Spinal cord (tissue), 10 donors: Measurements from ENCODE around the gene SLC25A1. TPM values are rescaled to one million over a fixed set of nuclear protein-coding genes. Genes with fewer than 3 reads are reported as not detected.

Experiments
- DNase-seq, 6 donors: peaks; one replicate each; pipeline versions ENCODE4 v3.0.0 to v3.0.0-alpha.2; 2013 to 2015; ENCODE audit warnings: low spot score in 6 of 6, low read depth in 4 of 6
- H3K27ac ChIP-seq: one replicate; pipeline ENCODE4 v1.5.1; 2013; ENCODE audit warnings: low read depth, low read length, control low read depth
- H3K27me3 ChIP-seq: one replicate; pipeline ENCODE4 v1.6.1; 2013; ENCODE audit warnings: low read length; ENCODE audit not compliant: control insufficient read depth, insufficient read depth
- H3K36me3 ChIP-seq: one replicate; pipeline ENCODE4 v1.6.1; 2013; ENCODE audit warnings: low read length; ENCODE audit not compliant: control insufficient read depth, insufficient read depth
- H3K4me1 ChIP-seq: one replicate; pipeline ENCODE4 v1.6.1; 2013; ENCODE audit warnings: low read length; ENCODE audit not compliant: control insufficient read depth, insufficient read depth
- H3K4me3 ChIP-seq: one replicate; pipeline ENCODE4 v1.5.1; 2013; ENCODE audit warnings: low read depth, low read length, control low read depth
- H3K9me3 ChIP-seq: one replicate; pipeline ENCODE4 v1.6.1; 2013; ENCODE audit warnings: low read length; ENCODE audit not compliant: control insufficient read depth, insufficient read depth
- WGBS: methylation state at CpG from one replicate; pipeline ENCODE4 v1.1.5; 2013; ENCODE audit warnings: missing lambda C conversion rate; ENCODE audit not compliant: insufficient coverage; 5-methylcytosine and 5-hydroxymethylcytosine counted together
- polyA plus RNA-seq, 2 donors: library from polyadenylated mRNA; unstranded; fragments of 120-200 nt; gene quantifications; one replicate each; pipeline ENCODE4 v1.2.1, GENCODE V29; 2013; ENCODE audit not compliant: insufficient read length in 2 of 2
- total RNA-seq, 2 donors: library from RNA; depleted of rRNA in 1 of 2; stranded (reverse); fragments of 120-200 nt in 1 of 2; fragments of >200 nt in 1 of 2; gene quantifications; one replicate each; pipeline versions ENCODE4 v1.2.3 to v1.2.4, GENCODE V29; 2013 to 2014
- donor health status: healthy.

SLC25A1 gene
- total and polyA plus RNA-seq, 4 donors = 31.4 to 107 (median 82.7) TPM

DNA sequence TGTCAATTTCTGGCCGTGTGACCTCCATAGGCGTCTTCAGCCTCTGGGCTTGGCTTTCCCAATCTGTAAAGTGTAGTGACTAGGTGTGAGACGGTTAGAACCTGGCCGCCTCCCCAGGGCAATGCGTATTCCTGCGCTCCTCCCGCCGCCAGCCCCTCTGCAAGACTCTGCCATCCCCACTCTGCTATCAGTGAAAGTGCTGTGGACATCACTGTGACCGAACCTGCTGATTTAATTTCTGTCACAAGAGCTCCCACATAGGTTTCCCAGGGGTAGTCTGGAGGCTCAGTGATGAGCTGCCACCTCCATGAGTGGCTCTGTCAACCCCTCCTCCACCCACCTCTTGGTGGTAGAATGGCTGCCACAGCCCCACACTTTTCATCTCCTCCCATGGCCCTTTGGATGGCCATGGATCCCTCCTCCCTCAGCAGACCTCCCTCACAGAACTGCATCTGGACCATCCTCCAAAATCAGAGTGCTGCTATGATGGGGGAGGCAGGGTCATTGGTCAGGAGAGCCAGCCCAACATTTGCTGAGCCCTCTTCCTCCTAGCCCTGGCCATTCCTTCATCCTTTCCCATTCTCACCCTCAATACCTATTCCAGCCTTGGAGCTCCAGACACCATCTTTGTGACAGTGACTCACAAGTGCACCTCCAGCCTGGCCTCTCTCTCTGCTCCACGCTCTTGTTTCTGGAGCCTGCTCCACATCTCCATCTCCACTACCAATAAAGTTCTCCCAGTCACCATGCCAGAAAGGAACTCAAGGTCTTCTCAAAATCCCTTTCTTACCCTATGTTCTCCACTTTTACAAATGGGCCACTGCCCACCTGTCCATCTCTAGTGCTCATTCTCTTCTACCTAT lies 27.0 kb downstream of the SLC25A1 start:
- 51% methylated on average over 10 of the region's 10 CpGs for WGBS
- Histone ChIP-seq H3K4me1 (peaks cover 5% of the 10 kb centered on the region), H3K9me3 (no peaks in the 10 kb centered on the region), H3K27me3 (peaks cover 62% of the 10 kb centered on the region), H3K36me3 (no peaks in the 10 kb centered on the region), H3K27ac (no peak overlapping the region), H3K4me3 (no peak overlapping the region)
- no peak for DNase-seq

DNA sequence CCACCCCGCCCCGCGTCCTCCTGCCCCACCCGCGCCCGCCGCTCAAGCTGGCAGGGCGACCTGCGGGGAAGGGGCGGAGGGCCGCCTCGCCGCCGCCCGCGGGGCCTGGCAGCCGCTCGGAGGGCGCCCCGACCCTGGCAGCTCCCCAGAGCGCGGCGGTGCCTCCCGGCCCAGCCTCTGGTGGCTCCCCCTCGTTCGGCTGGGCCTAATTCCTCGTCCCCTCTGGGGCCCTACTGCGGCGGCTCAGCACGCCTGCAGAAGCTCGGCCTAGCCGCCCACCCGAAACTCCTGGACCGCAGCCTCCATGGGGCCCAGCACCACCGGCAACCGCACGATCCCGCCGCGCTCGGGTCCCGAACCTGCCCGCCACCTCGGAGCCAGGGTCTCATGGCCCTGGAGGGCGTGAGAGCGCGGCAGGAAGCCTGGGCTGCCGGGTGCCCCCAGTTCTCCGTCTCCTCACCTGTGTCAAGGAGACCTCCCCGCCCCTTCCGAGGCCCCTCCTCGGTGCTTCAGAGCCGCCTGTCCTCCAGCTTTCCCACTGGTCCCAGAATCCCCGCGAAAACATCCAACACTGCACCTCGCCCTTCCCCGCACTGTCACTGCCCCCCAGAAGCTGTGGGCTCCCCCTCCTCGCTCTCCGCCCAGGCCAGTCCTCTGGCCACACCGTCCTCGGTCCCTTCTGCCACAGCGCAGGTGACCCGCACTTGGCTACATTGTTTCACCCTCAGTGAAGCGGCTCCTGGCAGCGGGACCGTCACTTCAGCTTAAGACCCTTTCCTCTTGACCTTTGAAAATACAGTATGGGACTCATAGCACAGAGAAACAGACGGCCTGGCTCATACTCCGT lies 27.8 kb downstream of the SLC25A1 start:
- Histone ChIP-seq H3K9me3 (no peaks in the 10 kb centered on the region), H3K27ac (no peak overlapping the region), H3K36me3 (no peaks in the 10 kb centered on the region), H3K4me1 (peaks cover 5% of the 10 kb centered on the region), H3K27me3 (peaks cover 62% of the 10 kb centered on the region), H3K4me3 (no peak overlapping the region)
- 5% methylated on average over 64 of the region's 68 CpGs for WGBS
- DNase-seq = no peak

DNA sequence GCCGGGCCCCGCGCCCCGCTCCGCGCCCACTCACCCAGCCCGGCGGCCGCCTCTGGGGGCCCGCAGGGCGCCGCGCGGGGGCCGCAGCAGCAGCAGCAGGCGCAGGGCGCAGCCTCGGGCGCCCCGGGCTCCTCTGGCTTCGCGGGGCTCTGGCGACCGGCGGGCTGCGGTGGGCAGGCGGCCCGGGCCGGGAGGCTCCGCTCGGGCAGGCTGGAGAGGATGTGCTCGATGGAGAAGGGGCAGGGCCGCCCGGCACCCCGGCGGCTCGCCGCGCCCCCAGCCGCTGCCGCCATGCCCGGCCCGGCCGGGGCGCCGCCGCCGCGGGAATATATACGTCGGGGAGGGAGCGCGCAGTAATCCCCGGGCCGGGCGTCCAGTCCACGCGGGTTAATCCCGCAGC lies 28.5 kb downstream of the SLC25A1 start, which contains the start of gene GSC2:
TSS of gene GSC2 (minus strand) at position 302 of the 400 bp plus-strand sequence. CDS start at position 293, 9 bp downstream.
- Histone ChIP-seq H3K4me3 (no peak within 1 kb of the TSS), H3K9me3 (no peaks in the 10 kb centered on the region), H3K27me3 (peaks cover 59% of the 10 kb centered on the region), H3K27ac (no peak within 1 kb of the TSS), H3K4me1 (peaks cover 5% of the 10 kb centered on the region), H3K36me3 (no peaks in the 10 kb centered on the region)
- no peak for DNase-seq
- WGBS = under 1% methylated on average over 59 of the region's 59 CpGs

DNA sequence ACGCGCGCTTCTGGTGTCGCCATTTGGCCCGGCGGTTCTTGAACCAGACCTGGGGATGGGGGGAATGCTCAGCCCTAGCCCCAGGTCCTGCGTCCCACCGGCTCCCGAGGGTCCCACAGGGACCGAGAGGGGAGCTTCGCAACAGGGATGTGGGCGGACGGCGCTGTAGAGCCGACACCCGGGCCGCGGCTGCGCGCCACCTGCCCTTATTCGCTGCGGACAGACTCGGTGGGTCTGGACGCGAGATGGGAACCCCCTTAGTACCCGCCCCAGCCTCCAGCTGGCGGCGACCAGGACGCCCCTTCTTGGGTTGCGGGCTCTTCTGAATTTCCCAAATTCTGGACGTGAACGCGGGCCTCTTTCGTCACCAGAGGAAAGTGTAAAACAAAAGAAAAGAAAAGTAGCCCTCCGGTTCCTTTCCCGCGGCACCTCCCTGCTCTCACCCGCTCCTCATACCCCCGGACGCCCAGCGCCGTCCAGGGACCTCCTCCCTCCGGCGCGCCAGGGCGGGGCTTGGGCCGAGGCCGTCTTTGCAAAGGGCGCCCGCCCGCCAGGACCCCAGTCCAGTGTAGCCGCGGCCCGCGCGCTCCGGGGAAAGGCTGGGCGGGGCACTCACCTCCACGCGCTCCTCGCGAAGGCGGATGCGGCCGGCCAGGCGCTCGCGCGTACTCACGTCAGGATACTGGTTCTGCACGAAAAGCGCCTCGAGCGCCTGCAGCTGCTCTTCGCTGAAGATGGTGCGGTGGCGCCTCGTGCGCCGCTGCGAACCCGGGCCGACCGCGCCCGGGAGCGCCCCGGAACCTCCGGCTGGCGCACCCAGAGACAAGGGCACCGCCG lies 29.3 kb downstream of the SLC25A1 start:
- peak in 1 of 6 donors; percentile 42 for DNase-seq
- H3K4me3 ChIP-seq = no peak overlapping the region
- peaks cover 57% of the 10 kb centered on the region for H3K27me3 ChIP-seq

DNA sequence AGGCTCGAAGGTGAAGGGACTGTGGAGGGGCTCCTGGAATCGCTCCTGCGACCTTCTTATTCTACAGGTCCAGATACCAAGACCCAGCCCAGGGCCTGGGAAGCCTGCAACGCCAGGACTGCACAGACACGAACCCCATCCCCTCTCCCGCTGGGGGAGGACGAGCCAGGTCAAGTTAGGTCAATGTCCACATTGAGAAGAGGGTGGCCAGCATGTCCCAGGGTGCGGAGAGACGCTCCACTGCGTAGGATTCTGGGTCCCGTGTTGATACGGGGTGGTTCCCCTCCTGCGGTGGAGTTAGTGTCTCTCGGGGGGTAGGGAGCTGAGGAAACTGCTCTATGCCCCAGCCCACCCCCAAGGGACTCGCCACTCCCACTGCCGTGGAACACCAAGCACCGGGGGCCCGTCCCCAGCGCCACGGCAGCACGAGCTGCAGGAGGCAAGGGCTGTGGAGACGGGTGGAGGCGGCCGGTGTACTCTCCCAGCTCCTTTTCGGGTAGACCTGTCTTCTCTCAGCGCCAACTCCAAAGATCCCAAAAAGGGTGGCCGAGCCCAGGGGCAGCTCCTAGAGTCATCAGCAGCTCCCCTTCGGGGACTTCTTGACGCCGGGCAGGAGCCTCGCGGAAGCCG lies 30.0 kb downstream of the SLC25A1 start:
- H3K27ac ChIP-seq = no peak overlapping the region
- DNase-seq = no peak
- H3K4me1 ChIP-seq = peaks cover 12% of the 10 kb centered on the region
- 43% methylated on average over 30 of the region's 33 CpGs for WGBS
- H3K36me3 ChIP-seq = no peaks in the 10 kb centered on the region
- H3K4me3 ChIP-seq = no peak overlapping the region
- H3K27me3 ChIP-seq = peaks cover 56% of the 10 kb centered on the region
- H3K9me3 ChIP-seq = no peaks in the 10 kb centered on the region

More for the DNA sequence above, 29.3 kb downstream of the SLC25A1 start:
- Histone ChIP-seq H3K9me3 (no peaks in the 10 kb centered on the region), H3K36me3 (no peaks in the 10 kb centered on the region), H3K27ac (no peak overlapping the region), H3K4me1 (peaks cover 5% of the 10 kb centered on the region)
- WGBS = 1% methylated on average over 88 of the region's 92 CpGs

DNA sequence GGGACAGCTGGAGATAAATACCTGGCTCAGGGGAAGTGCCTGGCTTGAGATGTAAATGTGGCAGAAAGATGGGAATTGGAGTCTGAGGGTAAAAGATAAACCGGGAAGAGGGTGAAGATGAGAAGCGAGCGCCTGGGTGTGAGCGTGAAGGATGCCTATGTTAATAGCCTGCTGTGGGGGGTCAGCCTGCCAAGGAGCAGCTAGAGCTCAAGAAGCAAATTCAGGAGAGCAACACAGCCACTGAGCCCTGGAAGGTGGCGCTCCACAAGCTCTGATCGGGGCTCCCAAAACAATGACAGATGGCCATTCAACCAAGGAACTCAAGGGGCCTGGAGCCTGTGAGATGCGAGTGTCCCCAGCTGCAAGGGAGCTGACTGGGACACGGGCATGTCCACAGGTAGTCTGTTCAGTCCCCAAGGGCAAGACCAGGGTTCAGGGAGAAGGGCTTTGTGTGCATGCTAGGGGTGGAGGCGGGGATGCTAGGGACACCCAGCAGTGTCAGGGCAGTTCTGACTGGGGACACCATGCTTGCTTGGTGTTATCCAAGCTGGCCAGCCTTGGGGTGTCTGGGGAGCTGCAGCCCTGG lies 31.2 kb downstream of the SLC25A1 start:
- WGBS = 16% methylated on average over 9 of the region's 9 CpGs
- H3K4me3 ChIP-seq = no peak overlapping the region
- H3K27me3 ChIP-seq = peaks cover 50% of the 10 kb centered on the region

DNA sequence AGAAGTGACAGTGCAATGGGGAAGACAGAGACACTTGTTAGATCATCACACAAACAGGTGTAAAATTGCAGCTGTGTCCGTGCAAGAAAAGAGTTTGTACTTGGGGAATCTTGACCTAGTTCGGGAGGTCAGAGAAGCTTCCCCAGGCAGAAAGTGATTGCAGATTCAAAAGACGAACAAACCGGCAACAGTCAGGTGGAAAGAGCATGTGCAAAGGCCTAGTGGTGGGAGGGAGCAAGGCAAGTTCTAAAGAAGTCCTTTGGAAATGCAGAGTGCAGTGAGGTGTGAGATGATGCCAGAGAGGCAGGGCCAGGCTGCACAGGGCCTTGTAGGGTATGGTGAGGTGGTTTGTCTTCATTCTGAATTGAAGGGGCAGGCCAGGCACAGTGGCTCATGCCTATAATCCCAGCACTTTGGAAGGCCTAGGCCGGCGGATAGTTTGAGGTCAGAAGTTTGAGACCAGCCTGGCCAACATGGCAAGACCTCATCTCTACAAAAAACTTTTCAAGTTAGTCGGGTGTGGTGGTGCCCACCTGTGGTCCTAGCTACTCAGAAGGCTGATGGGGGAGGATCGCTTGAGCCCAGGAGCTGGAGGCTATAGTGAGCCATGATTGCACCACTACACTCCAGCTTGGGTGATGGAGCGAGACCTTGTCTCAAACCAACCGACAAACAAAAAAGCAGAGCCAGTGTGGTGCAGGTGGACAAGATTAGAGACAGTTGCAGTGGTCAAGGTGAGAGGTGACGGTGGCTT lies 32.1 kb downstream of the SLC25A1 start:
- H3K4me1 ChIP-seq = peaks cover 17% of the 10 kb centered on the region
- no peak for DNase-seq
- H3K27ac ChIP-seq = no peak overlapping the region
- H3K9me3 ChIP-seq = no peaks in the 10 kb centered on the region
- peaks cover 42% of the 10 kb centered on the region for H3K27me3 ChIP-seq
- peaks cover 12% of the 10 kb centered on the region for H3K36me3 ChIP-seq
- no peak overlapping the region for H3K4me3 ChIP-seq
- 83% methylated on average over 8 of the region's 11 CpGs for WGBS

More for the DNA sequence above, 31.2 kb downstream of the SLC25A1 start:
- Histone ChIP-seq H3K4me1 (peaks cover 17% of the 10 kb centered on the region), H3K27ac (no peak overlapping the region), H3K9me3 (no peaks in the 10 kb centered on the region), H3K36me3 (peaks cover 5% of the 10 kb centered on the region)
- no peak for DNase-seq

DNA sequence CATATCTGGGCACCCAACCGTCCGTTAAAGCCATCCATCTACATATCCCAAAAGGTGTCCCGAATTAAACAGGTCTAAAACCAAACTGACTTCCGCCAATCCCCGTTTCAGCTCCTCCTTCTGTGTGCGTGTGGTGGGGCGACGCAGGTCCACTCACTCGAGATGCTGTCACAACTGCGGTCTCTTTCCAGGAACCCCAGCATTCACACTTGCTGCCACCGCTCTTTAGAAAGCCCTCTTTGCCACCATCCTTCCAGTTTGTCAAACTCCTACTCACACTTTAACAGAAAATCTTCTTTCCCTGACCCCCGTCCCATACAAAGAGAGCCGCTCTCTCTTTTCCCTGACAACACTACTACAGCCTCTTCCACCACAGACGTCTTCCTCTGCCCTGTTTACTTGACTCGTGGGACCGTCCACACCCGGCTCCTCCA lies 34.6 kb downstream of the SLC25A1 start:
- WGBS = 2% methylated on average over 17 of the region's 17 CpGs
- peak overlapping the region; percentile 91 for H3K4me3 ChIP-seq
- no peaks in the 10 kb centered on the region for H3K9me3 ChIP-seq
- H3K36me3 ChIP-seq = peaks cover 35% of the 10 kb centered on the region
- H3K27me3 ChIP-seq = peaks cover 27% of the 10 kb centered on the region
- peak overlapping the region; percentile 43 for H3K27ac ChIP-seq
- DNase-seq = no peak
- H3K4me1 ChIP-seq = peaks cover 15% of the 10 kb centered on the region
